Endometrial microvascular endothelial cells (primary cell): ENCODE results near the gene FAM3D. TPM values are rescaled to one million over a fixed set of nuclear protein-coding genes. Genes with fewer than 3 reads are reported as not detected.

Source experiments
- in situ Hi-C: cut with HindIII; loops from 2 replicates; pipeline ENCODE4 v1.10.0; 2017; ENCODE audit warnings: low sequenced_read_pairs, low pct_unique_long_range_greater_than_20kb; ENCODE audit errors: inconsistent ontology term
- total RNA-seq: library from RNA; depleted of rRNA; stranded (reverse); fragments of >200 nt; gene quantifications from one replicate; pipeline ENCODE4 v1.2.3, GENCODE V29; 2015; ENCODE audit errors: inconsistent ontology term

Gene FAM3D
- total RNA-seq, 1 donor from 2014 or later, result not detected

DNA sequence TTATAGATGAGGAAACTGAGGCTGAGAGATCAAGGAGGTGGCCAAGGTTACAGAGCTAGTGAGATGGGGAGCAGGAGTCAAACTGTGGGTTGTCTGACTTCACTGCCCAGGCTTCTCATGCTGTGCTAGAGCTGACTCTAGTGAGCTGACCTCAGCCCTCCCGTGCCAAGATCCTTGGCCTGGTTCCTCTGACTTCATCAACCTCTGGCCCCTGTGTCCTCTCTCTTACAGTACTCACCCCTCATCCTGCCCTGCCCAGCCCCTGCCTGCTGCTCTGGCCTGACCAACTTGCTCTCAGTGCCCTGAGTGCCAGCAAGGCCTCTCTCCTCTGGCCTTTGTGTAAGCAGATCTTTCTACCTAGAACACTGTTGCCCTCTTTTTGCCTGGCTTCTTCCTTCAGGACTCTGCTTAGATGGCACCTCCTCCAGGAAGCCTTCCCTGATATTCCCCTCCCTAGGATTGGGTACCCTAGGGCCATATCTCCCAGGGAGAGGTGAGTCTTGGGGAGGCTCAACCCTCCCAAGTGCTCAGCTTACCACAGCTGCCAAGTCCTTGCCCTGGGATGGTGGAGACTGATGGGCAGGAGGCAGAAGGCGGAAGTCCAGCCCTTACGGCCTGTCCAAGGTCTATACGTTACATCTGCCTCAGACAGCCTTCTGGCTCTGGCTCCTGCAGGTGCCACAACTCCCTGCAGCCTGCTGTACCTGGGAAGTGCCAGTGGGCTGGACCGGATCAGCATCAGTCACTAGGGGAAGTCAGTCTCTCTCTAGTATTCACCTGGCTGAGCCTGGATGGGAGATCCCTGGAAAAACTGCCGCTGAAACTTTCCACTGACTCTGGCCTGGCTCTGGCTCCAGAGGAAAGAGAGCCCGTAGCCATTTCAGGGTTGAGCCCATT lies 53.1 kb downstream of the FAM3D start:
- in situ Hi-C loops, result no loop called here

GRCh38 chr3:58612830-58613229 lies 53.7 kb downstream of the FAM3D start:
- in situ Hi-C loops, result no loop called here

- in situ Hi-C loops, result no loop called here
Measured at GRCh38 chr3:58609990-58610389, 56.6 kb downstream of the FAM3D start.

DNA sequence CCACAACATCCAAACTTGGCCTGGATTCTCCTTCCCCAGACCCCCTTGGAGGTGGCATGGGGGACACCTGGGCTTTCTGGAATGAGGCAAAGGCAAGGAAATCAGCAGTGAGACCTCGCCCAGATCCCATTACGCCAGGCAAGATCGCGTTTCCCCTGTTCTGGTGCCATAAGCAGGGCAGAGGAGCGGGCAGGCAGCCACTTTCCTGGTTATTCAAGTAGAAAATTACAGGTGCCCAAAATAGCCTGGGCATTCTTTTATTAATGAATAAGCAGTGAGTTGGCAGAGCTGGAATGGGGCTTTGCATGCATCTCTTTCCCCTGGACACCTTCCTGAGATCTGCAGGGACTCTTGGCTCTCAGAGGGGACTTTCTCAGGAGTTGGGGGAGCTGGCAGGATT lies 57.9 kb downstream of the FAM3D start:
- in situ Hi-C loops, result no loop called here

DNA sequence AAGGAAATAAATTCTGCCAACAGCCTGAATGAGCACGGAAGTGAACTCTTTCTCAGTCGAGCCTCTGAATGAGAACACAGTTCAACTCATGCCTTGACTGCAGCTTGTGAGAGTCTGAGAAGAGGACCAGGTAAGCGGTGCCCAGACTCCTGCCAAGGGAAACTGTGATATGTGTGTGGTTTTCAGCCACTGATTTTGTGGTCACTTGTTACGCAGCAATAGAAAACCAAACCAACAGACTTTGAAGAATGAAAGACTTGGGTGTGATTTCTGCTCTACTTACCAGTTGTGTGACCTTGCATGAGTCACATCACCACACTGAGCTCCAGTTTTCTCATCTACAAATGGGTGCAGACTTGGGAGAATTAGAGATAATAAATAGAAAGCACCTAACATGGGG lies 58.8 kb downstream of the FAM3D start:
- in situ Hi-C loops, result no loop called here

- in situ Hi-C loops, result no loop called here
Measured at GRCh38 chr3:58606693-58607092, 59.9 kb downstream of the FAM3D start.

GRCh38 chr3:58604031-58604430 lies 62.5 kb downstream of the FAM3D start:
- in situ Hi-C loops, result no loop called here

DNA sequence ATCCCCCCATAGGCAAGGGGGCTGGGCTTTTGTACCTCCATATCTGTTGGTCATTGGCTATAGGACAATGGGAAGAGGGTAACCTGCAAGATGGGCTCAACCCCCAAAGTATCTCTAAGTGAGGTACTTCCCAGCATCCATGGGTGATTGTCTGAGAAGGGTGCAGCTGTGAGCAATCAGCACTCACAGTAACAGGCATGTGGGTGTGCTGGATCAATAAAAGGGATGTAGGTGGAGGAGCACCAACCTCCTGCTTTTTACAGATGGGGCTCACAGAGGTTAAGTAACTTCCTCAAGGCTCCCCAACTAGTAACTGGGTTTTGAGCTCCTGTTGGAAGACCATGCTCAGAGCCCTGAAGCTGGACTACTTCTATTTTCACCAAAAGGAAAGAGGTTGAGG lies 63.0 kb downstream of the FAM3D start:
- in situ Hi-C loops, result no loop called here

DNA sequence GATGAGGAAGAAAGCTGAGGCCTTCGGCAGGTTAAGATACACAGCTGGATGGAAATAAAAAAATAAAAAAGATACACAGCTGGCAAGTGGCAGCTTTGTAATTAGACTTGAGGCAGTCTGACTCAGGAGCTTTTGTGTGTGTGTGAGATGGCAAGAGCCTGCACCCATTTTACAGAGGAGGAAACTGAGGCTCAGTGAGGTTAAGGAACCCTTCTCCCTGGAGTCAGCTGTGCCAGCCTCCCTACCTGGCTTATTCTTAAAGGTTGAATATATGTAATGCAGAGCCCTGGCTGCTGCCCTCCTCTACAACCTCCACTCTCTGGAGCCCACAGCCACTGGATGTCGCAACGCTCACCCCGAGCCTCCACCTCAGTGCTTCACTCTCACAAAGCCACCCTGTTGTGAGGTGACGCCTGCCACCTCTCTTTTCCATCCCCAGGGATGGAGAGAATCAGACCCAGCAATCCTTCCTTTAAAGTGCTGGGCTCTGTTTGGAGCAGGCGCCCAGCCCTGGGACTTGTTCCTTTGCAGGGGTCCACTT lies 68.7 kb downstream of the FAM3D start:
- in situ Hi-C loops, result no loop called here

- in situ Hi-C loops, result no loop called here
Measured at GRCh38 chr3:58596834-58597518, 69.6 kb downstream of the FAM3D start.

- in situ Hi-C loops, result no loop called here
Measured at GRCh38 chr3:58594117-58594516, 72.5 kb downstream of the FAM3D start.

- in situ Hi-C loops, result no loop called here
Measured at GRCh38 chr3:58591517-58592510, 74.8 kb downstream of the FAM3D start.

DNA sequence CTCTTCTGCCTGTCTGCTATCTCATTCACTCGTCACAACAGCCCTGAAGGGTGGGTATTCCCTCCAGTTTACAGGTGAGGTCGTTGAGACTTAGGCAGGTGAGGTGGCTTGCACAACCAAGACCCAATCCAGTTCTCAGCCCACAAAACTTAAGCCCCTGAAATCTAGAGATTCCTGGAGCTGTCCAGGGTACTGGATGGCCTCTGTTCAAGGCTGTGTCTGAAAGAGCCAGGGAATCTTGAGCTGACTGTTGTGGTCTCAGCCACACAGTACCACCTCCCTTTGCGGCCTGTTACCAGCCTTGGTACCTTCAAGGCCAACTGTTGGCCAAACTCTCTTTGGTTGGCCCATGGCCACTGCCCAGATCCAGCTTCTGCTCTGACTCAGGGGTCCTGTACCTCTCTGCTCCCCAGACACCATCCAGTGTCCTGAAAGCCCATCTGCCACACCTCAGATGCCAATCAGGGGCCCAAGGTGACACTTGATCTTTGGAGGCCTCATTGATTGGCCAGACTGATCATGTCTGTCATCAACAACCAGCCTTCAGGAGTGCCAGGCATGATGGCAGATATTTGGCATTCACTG lies 78.5 kb downstream of the FAM3D start:
- in situ Hi-C loops, result no loop called here

- in situ Hi-C loops, result no loop called here
Measured at GRCh38 chr3:58586776-58587192, 79.8 kb downstream of the FAM3D start.

DNA sequence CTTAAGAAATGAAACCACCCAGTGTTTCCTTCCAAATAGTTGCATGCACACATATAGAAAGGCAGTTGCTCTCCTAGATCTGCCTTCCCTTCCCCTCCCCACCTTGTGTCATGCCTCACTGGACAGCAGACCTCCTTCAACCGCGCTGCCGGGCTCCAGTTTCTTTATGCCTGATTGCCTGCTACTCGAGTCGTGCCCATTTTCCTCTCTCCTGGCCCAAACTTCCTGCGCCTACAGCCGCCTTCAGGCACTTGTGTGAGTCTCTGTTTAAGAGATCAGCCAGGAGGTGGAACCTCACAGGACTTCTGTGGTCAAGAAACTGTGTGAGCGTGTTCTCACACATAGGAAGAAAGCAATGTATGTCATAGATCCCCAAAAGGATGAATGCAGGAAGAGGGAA lies 80.6 kb downstream of the FAM3D start:
- in situ Hi-C loops, result no loop called here

DNA sequence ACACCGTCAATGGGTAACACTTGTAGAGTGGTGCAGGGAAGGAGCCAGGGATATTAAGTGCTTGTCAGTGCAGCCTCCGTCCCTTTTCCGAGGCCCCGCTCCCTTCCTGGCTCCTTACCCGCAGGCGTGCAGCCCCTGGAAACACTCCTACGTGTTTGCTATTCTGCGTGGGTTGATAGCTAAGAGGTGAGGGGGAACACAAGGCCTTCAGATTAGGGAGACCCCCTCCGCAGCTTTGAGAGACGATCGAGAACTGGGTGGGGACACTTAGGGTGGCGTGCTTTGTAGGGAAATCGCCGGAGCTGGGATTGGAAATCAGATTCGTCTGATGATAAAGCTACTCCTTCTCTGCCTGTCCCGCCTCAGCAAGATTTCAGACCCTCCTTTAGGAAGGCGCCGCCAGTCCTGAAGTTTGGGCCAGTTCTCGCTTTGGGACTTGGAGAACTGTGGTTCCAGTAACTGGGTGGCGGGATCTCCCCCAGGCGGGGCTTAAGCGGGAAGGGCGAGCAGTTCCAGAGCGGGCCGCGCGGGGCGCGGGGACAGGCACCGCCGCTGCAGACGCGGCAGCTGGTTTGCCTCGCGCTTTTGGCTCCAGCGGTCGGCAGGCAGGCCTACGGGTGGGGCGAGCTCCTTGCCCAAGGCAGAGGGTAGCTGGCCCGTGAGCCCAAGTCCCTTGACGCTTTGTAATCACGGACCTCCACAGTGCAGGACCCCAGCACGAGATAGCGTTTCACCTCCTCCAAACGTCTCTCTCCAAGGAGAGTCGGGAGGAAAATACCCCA lies 81.4 kb downstream of the FAM3D start:
- in situ Hi-C loops, result no loop called here

- in situ Hi-C loops, result no loop called here
Measured at GRCh38 chr3:58584690-58585004, 81.9 kb downstream of the FAM3D start.
